Measurements from ENCODE around the gene MTHFD2L.
"Not testable (repeated sequence)": the region's sequence is repeated elsewhere in the genome, so short reads cannot be mapped to it uniquely, and the experiment has no call there.

Gene MTHFD2L

DNA sequence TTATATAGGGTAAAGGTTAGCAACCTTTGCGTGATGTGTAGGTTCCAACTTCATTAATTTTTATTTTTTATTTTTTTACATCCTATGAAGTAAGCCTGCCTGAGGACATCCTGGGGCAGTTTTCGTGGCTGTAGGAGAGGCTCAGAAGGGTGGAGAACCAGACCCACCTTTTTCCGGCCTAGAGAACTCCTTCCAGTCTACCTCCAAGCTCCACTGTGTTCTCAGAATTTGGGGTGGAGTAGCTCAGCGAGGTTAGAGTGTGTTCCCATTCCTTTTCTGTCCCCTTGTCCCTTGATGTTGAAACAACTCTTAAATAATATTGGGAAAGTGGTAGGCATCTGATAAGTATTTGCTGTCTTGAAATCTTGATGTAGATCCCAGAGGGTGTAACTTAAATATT, 32.4 kb downstream of the MTHFD2L start:
- no peak for DNase-seq

DNA sequence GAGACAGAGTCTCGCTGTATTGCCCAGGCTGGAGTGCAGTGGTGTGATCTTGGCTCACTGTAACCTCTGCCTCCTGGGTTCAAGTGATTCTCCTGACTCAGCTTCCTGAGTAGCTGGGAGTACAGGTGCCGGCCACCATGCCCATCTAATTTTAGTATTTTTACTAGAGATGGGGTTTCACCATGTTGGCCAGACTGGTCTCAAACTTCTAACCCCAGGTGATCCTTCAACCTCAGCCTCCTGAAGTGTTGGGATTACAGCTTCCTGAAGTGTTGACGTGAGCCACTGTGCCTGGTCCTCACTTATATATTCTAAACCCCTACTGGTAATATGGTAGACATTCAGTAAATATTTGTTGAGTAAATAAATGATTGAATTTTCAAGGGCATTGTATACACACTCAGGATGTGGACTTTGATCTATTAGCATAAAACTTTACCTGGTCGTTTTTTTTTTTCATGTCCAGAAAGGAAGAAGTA, 33.0 kb downstream of the MTHFD2L start:
- DNase-seq, result no peak

DNA sequence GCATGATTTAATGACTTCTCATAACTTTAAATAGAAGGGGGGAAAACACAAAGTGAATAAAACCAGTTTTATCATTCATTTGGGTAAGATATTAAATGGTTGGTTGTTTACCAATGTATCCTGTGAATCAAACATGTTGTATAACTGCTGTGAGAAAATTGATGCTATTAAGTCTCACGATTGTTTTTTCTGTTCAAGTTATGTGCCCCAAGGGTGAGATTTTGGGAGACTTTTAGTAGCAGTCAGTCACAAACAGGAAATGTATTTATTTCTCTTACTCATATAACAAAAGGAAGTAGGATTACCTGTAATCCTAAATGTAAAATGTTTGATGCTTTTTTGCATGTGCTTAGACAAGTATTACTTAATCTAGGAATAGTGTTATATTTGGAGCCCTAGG, 39.2 kb downstream of the MTHFD2L start:
- DNase-seq, result no peak

DNA sequence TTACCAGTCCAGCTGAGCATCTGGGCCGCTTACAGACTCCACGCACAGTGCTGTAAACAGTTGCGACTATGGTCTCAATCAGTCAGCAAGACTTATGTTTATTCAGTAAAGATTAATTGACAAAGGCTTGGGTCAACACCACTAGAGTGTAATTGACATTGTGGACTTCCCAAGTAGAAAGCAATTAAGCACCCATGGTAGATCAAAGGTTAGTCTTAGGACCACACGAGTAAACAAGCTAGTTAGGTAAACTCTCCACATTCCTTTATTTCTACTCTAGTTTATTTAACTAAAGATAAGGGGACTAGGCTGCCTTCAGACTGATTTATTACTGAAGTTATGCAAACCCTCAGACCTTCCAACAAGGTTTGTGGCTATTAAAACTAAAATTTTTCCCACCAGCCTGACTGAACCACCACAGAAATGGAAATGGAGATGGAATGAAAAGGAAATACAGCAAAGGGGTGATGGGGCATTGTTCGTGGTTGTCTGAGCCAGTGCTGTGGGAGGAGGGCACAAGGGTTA, 44.2 kb downstream of the MTHFD2L start:
- DNase-seq, result no peak

DNA sequence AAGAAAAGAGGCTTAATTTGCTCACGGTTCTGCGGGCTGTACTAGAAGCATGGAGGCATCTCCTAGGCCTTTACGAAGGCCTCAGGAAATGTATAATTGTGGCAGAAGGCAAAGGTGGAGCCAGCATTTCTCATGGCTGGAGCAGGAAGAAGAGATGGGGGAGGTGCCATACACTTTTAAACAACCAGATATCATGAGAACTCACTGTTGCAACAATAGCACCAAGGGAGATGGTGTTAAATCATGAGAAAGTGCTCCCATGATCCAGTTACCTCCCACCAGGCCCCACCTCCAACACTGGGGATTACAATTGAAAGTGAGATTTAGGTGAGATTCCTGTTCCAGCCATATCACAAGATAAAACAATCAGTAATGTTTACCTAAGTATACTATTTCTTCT, 45.5 kb downstream of the MTHFD2L start:
- no peak for DNase-seq

DNA sequence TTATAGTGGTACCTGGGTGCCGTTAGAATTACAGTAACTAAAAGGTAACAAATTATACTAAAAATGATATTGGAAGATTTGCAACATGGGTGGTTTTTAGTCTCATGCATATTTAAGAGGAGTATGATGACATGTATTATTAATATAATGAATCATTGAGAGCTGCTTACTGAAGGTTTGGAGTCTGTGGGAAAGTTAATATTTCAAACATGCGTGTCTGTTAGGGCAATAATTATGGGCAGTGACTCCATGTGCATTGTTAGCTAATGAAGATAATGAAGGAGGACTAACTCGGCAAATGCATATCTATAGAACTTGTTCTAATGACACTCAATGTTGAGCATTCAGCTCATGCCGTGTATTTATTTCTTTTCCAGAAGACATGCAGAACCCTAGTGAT, 47.1 kb downstream of the MTHFD2L start:
- DNase-seq, result no peak

DNA sequence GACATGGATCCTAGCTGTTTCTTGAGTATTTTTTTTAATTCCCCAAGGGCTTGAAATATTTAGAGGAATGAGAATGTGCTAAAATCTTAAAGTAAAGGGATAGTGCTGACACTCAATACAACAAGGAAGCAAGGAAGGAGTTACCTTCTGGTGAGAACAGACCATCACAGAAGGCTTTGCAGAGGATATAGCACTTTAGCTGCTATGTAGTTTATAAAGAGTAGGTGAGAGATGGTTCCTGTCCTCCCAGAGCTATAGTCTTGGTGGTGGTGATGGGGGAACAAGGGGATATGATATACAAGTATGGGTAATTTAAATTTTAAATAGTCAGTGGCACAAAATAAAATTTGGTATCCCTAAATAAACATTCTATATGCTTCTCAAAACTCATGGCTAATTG, 47.6 kb downstream of the MTHFD2L start:
- no peak for DNase-seq

DNA sequence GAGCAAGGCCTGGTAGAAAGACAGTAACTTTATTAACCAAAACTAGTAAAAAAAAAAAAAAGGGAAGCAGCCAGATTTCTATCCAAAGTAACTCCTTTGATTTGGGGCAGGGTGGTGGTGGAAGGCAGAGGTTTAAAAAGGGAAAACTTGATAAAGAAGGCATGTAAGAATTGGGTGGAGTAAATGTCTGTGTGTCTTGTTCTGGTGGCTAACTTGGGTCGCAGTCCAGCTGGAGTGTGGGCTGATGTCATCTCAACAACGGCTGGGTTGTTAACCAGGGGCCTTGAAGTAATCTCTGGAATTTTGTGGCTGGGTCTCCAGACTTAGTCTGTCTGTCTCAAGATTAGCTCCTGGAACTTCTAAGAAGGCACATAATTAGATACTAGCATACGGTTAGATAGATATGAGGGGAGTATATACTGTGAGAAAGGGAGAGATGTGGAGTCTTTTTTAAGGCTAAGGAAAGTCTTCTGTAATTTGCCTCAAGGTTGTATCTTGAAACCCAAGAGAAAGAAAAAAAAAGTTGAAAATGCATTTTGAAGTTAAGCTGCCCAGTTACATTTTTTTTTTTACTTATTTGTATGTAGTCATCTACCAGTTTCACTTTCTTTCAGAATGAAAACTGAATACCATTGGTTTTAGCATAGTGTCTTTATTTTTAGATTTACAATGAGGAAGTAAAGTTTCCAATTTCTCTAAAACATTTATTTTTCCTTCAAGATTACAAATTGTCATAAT, 48.3 kb downstream of the MTHFD2L start:
- peak in 1 of 2 donors; percentile 58 for DNase-seq

DNA sequence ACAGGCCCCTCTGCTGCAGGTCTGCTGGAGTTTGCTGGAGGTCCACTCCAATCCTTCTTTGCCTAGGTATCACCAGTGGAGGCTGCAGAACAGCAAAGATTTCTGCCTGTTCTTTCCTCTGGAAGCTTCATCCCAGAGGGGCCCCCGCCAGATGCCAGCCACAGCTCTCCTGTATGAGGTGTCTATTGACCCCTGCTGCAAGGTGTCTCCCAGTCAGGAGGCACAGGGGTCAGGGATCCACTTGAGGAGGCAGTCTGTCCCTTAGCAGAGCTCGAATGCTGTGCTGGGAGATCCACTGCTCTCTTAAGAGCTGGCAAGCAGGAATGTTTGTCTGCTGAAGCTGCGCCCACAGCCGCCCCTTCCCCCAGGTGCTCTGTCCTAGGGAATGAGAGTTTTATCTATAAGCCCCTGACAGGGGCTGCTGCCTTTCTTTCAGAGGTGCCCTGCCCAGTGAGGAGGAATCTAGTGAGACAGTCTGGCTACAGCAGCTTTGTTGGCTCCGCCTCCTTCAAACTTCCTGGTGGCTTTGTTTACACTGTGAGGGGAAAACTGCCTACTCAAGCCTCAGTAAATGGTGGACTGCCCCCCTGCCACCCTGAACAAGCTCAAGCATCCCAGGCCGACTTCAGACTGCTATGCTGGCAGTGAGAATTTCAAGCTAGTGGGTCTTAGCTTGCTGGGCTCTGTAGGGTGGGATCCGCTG, 56.7 kb downstream of the MTHFD2L start:
- not testable (repeated sequence) for DNase-seq

DNA sequence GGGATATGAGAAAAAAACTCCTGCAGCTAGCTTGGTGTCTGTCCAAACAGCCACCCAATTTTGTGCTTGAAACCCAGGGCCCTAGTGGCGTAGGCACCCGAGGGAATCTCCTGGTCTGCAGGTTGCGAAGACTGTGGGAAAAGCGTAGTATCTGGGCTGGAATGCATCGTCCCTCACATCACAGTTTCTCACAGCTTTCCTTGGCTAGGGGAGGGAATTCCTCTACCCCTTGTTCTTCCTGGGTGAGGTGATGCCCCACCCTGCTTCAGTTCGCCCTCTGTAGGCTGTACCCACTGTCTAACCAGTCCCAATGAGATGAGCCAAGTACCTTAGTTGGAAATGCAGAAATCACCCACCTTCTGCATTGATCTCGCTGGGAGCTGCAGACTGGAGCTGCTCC, 57.3 kb downstream of the MTHFD2L start:
- not testable (repeated sequence) for DNase-seq

DNA sequence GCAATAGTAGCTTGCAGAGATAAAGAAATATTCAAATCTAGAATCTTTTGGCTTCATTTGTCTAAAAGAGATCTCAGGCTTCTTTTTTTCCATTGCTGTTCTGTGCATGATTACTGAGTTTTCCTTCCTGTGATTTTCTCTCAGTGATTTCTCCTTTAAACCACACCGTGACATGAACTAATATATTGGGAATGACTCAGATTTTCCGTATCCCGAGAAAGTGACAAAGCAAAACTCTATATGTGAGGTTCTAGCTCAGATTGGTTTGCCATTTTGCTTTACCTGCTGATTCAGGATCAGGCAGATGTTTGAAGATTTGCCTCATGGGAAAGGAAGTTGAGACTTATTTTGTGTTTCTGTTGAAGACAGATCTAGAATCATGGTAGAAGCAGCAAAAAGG, 59.4 kb downstream of the MTHFD2L start:
- DNase-seq, result no peak

DNA sequence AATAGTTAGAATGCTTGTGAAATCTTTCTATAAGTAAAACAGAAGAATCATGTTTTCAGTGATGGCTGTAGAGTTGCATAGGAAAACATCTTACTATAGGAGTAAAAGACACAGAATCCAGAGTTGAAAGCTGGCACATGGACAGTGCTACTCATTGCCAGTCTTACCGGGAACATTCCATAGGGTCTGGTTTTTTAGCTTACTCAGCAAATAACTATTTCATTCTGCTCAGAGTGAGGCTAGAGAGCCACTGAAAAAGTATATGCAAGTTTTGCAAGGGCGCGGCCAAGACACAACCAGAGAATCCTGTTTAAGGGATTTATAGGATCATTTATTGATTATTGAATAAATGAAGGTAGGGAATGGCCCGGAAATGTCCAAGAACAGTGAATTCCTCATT, 60.3 kb downstream of the MTHFD2L start:
- DNase-seq, result no peak

DNA sequence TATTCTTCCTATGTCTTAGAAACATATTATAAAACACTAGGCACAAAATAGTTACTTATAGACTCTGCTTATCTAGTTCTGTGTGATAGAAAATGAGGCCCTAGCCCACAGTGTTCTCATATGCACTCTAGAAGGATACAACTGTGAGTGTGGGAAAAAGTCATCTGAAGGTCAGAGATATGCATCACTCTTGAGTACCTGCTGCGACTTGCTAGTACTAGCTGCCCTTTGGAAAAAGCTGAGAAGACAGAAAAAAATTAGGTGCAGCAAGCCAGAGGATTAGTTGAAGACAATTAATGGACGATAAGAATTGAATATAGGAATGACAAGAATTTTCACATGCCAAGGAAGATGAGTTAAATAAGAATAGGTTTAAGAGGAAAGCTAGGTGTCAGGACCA, 61.3 kb downstream of the MTHFD2L start:
- DNase-seq, result no peak

DNA sequence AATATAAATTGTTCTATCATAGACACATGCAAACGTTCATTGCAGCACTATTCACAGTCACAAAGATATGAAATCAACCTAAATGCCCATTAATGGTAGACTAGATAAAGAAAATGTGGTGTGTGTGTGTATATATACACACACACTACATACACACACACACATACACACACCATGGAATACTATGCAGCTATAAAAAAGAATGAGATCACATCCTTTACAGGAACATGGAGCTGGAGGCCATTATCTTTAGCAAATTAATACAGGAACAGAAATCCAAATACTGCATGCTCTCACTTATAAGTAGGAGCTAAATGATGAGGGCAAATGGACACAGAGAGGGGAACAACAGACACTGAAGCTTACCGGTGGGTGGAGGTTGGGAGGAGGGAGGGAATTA, 65.2 kb downstream of the MTHFD2L start:
- no peak for DNase-seq

DNA sequence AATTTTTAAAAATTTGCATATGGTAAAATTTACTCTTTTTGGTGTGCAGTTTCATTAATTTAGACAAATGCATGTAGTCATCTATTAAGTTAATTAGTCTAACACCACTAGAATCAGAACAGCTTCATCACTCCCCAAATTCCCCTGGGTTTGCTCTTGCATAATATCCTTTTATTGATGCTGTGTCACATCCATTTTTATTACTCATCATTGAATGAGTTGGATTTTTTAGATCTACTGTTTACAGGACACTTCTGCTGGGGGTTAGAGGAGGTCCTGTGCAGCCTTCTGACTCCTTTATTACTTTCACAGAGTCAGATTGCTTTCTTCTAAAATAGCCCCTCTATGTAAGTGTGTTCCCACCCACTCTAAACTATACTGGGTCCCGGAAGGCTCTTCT, 65.9 kb downstream of the MTHFD2L start:
- no peak for DNase-seq

DNA sequence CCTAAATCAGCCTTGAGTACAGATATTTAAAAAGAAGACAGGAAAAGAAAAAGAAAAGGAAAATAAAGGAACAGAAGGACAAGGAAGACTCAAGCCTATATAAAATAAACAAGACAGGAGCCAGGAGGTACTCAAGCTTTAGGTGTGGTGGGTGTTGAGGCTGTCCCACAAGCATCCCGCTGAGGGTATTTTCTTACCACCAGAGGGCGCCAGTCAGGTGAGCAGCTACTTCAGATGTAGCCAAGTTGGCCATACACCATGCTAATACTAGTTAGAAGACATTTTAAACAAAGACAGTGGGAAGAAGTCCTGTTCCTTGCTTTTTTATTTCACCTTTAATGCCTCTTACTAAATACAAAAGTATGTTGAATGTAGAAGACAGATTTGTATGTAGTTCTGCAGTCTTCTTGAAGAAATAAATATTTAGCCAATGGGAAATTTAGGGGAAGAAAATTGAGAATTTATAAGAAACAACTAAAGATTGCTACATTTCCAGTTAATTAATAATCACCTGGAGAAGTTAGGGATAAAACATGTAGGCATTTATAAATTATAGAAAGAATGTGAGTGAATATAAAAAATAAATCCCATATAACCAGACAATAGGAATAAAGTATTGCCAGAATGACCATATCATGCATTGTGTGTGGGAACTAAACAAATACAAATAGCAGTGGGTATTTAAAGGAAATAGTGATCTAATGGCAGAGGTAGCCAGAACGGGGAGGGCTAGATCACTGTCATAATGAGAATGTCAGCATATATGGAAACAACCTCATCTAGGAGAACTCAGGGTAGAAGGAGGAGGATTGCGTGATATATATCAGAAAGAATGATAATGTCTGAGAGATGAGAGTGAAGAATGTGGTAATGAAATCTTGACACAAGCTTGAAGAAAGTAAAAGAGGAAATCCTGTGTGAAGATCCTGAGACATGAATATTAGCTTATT, 71.0 kb downstream of the MTHFD2L start:
- peak; percentile 78 for DNase-seq

DNA sequence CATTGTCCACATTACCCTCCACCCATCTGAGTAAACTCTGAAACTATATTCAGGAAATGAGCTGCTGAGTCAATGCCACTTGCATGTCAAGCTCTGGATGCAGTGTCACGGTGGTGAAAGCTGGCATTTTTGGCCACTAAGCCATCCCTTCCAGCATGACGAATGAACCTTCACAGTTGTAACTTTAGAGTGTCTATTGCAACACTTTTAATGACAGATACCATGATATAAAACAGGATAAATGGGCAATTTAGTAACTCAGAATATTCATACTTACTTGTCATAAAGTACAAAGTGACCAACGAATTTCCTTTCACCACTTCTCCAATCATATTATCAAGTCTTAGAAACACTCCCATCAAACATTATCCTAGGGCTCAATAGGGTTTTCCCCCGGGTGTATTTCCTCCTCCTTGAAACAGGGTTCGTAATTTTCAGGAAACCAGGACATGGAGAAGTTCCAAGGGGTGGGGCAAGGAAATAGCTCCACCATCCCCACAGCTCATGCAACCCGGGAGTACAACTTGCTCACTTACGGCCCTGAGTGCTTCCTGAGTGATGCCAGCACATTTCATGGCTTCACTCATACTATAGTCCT, 73.1 kb downstream of the MTHFD2L start:
- DNase-seq, result peak; percentile 72 to 76

DNA sequence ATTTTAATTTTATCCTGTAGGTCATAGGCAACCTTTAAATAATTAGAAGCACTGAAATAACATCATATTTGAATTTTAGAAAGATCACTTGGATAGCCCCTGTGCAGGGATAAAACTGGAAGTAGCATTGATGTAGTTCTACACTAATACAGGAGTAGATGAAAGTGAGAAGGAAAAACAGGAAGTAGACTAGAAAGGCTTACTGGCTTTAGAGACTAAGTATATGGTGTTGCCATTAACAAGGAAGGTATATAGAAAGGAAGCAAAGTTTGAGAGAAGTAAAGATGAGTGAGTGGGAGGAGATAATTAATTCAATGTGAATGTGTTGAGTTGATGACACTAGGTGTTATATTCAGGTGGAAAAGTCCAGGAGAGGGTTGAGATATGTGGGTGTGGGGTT, 77.2 kb downstream of the MTHFD2L start:
- no peak for DNase-seq

DNA sequence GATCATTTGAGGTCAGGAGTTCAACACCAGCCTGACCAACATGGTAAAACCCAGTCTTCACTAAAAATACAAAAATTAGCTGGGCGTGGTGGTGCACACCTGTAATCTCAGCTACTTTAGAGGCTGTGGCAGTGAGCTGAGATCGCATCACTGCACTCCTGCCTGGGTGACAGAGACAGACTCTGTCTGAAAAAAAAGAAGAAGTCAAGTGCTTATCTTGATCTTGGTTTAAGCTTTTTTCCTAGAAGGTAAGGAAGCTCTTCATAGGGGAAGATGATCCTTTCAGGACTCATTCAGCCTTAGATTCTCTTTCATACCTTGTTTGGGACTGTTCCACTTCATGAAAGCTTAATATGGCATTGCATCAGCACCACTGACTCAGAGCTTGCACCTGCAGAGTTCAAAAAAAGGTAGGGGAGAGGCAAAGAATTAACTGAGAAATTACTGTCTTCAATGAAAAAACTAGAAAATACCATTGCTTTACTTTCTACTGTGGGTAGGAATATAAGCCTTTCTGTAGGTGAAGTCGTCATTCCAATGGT, 79.6 kb downstream of the MTHFD2L start:
- no peak for DNase-seq

DNA sequence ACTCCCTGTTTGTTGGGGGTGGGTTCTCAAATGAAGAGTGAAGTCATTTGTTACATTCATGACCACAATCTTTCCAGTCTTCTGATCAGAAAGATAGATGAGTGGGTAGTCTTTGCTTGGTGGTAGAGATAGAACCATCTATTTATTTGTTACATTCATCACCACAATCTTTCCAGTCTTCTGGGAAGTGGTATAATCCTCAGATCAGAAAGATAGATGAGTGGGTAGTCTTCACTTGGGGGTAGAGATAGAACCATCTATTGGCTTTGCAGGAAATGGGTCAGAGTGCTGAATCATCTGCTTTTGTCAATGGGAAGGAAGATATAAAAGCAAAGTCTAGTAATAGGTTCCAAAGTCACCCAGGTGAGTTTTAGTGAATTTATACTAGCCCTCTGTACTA, 86.1 kb downstream of the MTHFD2L start:
- no peak for DNase-seq

DNA sequence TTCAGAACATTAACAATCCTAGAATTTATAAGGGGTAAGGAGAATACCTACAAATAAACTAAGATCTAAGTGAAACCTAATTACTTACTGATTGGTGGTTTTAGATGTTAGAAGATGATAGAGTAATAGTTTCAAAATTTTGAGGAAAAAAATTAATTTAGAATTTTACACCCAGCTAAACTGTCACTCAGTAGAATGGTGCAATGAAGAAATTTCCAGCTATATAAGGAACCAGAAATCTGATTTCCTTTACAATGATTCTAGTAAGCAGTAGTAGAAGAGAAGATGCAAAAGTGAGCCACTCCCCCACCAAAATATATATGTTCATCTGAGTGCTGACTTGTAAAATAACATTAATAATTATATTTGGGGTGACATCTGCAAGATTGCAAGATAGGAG, 95.0 kb downstream of the MTHFD2L start:
- no peak for DNase-seq

DNA sequence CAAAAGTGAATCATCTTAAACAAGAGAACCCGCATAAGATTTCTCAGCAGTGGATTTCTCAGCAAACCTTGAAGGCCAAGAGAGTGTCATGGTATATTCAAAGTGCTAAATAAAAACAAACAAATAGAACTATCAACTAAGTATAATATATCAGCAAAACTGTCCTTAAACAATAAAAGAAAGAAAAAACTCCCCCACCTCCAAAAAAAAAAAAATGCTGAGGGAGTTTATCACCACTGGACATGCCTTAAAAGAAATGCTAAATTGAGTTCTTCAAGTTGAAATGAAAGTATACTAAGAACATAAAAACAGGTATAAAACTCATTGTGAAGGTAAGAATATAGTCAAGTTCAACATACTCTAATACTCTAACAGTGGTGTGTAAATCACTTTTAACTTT, 96.5 kb downstream of the MTHFD2L start:
- DNase-seq, result no peak

Data from inflammatory macrophage (primary cell).